Ovary (tissue), 9 donors: ENCODE results near the gene MN1. TPM values are rescaled to one million over a fixed set of nuclear protein-coding genes. Genes with fewer than 3 reads are reported as not detected.

Source experiments
- DNase-seq, 5 donors: peaks; one replicate each; pipeline ENCODE4 v3.0.0-alpha.2; 2019 to 2020
- H3K27ac ChIP-seq, 2 donors: fragments of 200-600 bp; one replicate each; pipeline versions ENCODE4 v1.5.1 to v1.8.0; 2019 to 2022
- H3K27me3 ChIP-seq: fragments of 200-600 bp; one replicate; pipeline ENCODE4 v1.8.0; 2022
- H3K36me3 ChIP-seq: fragments of 200-600 bp; sonication (generic); one replicate; pipeline ENCODE4 v1.5.1; 2019
- H3K4me1 ChIP-seq: one replicate; pipeline ENCODE4 v1.8.1; 2013; ENCODE audit warnings: mild to moderate bottlenecking, moderate library complexity; ENCODE audit not compliant: insufficient read depth
- H3K4me3 ChIP-seq: fragments of 200-600 bp; sonication (generic); one replicate; pipeline ENCODE4 v1.5.1; 2017
- H3K9me3 ChIP-seq, 2 donors: fragments of 200-600 bp in 1 of 2; sonication (generic) in 1 of 2; one replicate each; pipeline versions ENCODE4 v1.5.1 to v1.8.1; 2013 to 2019; ENCODE audit warnings: mild to moderate bottlenecking in 1 of 2, moderate library complexity in 1 of 2
- CTCF ChIP-seq, 3 donors: fragments of 450-650 bp in 2 of 3; fragments of 200-600 bp in 1 of 3; IDR thresholded peaks; one replicate each; pipeline versions ENCODE4 v1.5.1 to v1.8.0; 2016 to 2022; ENCODE audit warnings: antibody characterized with exemption in 3 of 3, mild to moderate bottlenecking in 1 of 3
- EP300 ChIP-seq: sonication (generic); formaldehyde crosslinking; IDR thresholded peaks from one replicate; pipeline ENCODE4 v1.6.1; 2017; ENCODE audit warnings: antibody characterized with exemption
- POLR2A ChIP-seq: fragments of 450-650 bp; IDR thresholded peaks from one replicate; pipeline ENCODE4 v1.6.1; 2017; ENCODE audit warnings: antibody characterized with exemption, mild to moderate bottlenecking, moderate library complexity
- WGBS, 3 donors: extraction: QIAGEN DNeasy Blood & Tissue Kit in 1 of 3; methylation state at CpG; one replicate each; pipeline versions ENCODE4 v1.1.5 to v1.1.7; 2013 to 2017; 5-methylcytosine and 5-hydroxymethylcytosine counted together
- intact Hi-C, 4 donors: fragments of 100-400 bp; cut with DNase I; formaldehyde crosslinking; loops; one replicate each; pipeline versions ENCODE4 v1.11.0 to v1.15.1; 2022 to 2023
- polyA plus RNA-seq, 2 donors: library from polyadenylated mRNA; stranded (reverse); fragments of 200-250 nt in 1 of 2; fragments of 350-450 nt in 1 of 2; fragmentation: Illumina TruSeq in 1 of 2; extraction: RNeasy Lipid Tissue Mini Kit (QIAGEN cat#74804) in 1 of 2; gene quantifications; one replicate each; pipeline ENCODE4 v1.2.3, GENCODE V29; 2013 to 2014
- total RNA-seq, 7 donors: library from RNA; depleted of rRNA in 2 of 7; stranded (reverse); fragments of >200 nt in 2 of 7; fragmentation: NEBNext Ultra II Directional in 3 of 7; extraction: Animal tissue kit (Norgen Biotek cat#: 25700) in 3 of 7; gene quantifications; one replicate each; pipeline versions ENCODE4 v1.1.0 to v1.2.4, GENCODE V29; 2016 to 2023
- donor health status: DM: no; HTN: no; CAD: no; lungs with moderate emphysema.
- donor health status: DM: no; HTN: no; CAD: no.
- donor health status: Bipolar disorder and iron deficiency.
- donor health status: DM: yes; HTN: yes; CAD: no.
- donor health status: DM: no; HTN: no; CAD: no.
- donor health status: DM: yes; HTN: yes; CAD: no.

Gene MN1
- total and polyA plus RNA-seq, 9 donors = 6.7 to 33.5 (median 13.4) TPM

DNA sequence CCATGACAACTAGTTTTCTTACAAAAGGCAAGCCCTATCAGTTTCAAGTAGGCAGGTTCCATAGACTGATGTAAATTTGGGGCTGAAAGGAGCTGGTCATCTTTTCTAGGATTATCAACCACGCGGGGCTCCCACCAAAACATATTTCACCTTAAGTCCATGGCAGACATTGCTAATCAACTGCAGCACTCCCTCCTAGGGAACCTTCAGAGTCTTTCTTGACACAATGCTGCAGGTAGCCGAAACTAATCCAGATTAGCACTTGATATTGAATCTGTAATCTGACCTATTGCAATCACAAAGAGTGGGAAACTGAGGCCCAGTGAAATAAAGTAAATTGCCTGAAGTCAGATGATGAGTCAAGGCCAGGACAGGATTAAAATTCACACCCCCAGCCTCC, 32.5 kb downstream of the MN1 start:
- 83 to 86% (median 86%) methylated on average over 3 of the region's 3 CpGs for WGBS, 3 donors

GRCh38 chr22:27768027-27768653, 33.4 kb downstream of the MN1 start:
- Histone ChIP-seq H3K9me3 (no peaks in the 10 kb centered on the region), H3K27me3 (no peaks in the 10 kb centered on the region), H3K4me3 (no peak overlapping the region), H3K4me1 (no peaks in the 10 kb centered on the region), H3K27ac (no peak overlapping the region), H3K36me3 (no peaks in the 10 kb centered on the region)
- TF ChIP-seq POLR2A (no peak), EP300 (no peak), CTCF (IDR thresholded peaks at IDR 0.05) (no peak)
- WGBS, 3 donors = 76 to 86% (median 83%) methylated on average over 2 of the region's 2 CpGs
- no peak for DNase-seq
- intact Hi-C loops = no loop called here

More for the DNA sequence above, 32.5 kb downstream of the MN1 start:
- no peaks in the 10 kb centered on the region for H3K36me3 ChIP-seq
- no peak overlapping the region for H3K27ac ChIP-seq
- intact Hi-C loops = no loop called here
- TF ChIP-seq POLR2A (no peak), EP300 (no peak), CTCF (IDR thresholded peaks at IDR 0.05) (no peak)
- H3K27me3 ChIP-seq = no peaks in the 10 kb centered on the region
- no peak for DNase-seq
- no peaks in the 10 kb centered on the region for H3K9me3 ChIP-seq
- no peaks in the 10 kb centered on the region for H3K4me1 ChIP-seq
- H3K4me3 ChIP-seq = no peak overlapping the region

- Histone ChIP-seq H3K27ac (no peak overlapping the region), H3K4me3 (no peak overlapping the region), H3K27me3 (no peaks in the 10 kb centered on the region), H3K4me1 (no peaks in the 10 kb centered on the region), H3K36me3 (no peaks in the 10 kb centered on the region), H3K9me3 (no peaks in the 10 kb centered on the region)
- 95 to 98% (median 96%) methylated on average over 3 of the region's 3 CpGs for WGBS, 3 donors
- no peak for DNase-seq
- intact Hi-C loops = no loop called here
- TF ChIP-seq CTCF (IDR thresholded peaks at IDR 0.05) = no peak
- TF ChIP-seq POLR2A = no peak
- TF ChIP-seq EP300 = no peak
Measured at GRCh38 chr22:27766679-27767078, 34.9 kb downstream of the MN1 start.

- H3K36me3 ChIP-seq = no peaks in the 10 kb centered on the region
- no peak overlapping the region for H3K27ac ChIP-seq
- H3K4me1 ChIP-seq = no peaks in the 10 kb centered on the region
- DNase-seq = no peak
- no peaks in the 10 kb centered on the region for H3K27me3 ChIP-seq
- no peak overlapping the region for H3K4me3 ChIP-seq
- intact Hi-C loops = no loop called here
- H3K9me3 ChIP-seq = no peaks in the 10 kb centered on the region
- WGBS, 3 donors = 88 to 95% (median 92%) methylated on average over 15 of the region's 15 CpGs
- no peak for TF ChIP-seq EP300
- no peak for TF ChIP-seq POLR2A
- no peak for TF ChIP-seq CTCF (IDR thresholded peaks at IDR 0.05)
Measured at GRCh38 chr22:27765706-27766291, 35.8 kb downstream of the MN1 start.
